Measurements from ENCODE around the gene HDAC4. TPM values are rescaled to one million over a fixed set of nuclear protein-coding genes. Genes with fewer than 3 reads are reported as not detected.

The HDAC4 gene
- total RNA-seq, 1 experiment from 2014 or later: 32.0 TPM

DNA sequence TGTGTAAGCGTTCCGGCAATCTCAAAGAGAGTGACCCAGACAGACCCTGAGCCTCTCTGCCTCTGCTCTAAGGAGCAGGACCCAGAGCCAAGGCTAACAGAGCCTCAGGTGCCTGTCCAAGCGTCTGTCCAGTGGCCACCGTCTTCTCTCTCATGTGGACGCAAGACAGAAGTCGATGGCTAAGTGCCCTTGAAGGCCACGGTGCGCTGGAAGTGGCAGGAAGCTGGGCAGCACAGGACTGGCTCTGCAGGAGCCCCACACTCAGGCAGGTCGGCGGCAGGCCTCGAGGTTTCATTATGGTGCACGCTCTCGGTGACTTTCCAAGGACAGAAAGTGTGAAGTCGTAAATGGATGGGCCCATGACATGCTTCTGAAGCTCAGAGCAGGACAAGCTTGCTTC lies 49.1 kb downstream of the HDAC4 start:
- no peaks in the 10 kb centered on the region for H3K23me2 ChIP-seq (ENCODE audit: insufficient read length, low read depth, low read length, poor library complexity, severe bottlenecking)
- H2BK5ac ChIP-seq (ENCODE audit: insufficient read length, low read length): no peak overlapping the region
- no peaks in the 10 kb centered on the region for H3K79me1 ChIP-seq (ENCODE audit: insufficient read depth, low read depth, low read length, poor library complexity, severe bottlenecking)
- H3K27me3 ChIP-seq (ENCODE audit: insufficient read depth, low read length): no peaks in the 10 kb centered on the region
- no peaks in the 10 kb centered on the region for H4K20me1 ChIP-seq (ENCODE audit: control insufficient read depth, insufficient read depth, insufficient read length)
- no peaks in the 10 kb centered on the region for H3K9me3 ChIP-seq (ENCODE audit: control insufficient read depth, low read depth, low read length)
- H2BK20ac ChIP-seq (ENCODE audit: low read depth, low read length, poor library complexity, severe bottlenecking): no peak overlapping the region
- Mint-ChIP-seq H3K9me3 (peaks cover 6 to 13% of the 10 kb centered on the region in 2 experiments), H3K4me1 (peaks cover 8 to 9% of the 10 kb centered on the region in 2 experiments), H3K36me3 (ENCODE audit: insufficient read depth in 1 of 3, low read depth in 3 of 3) (peaks cover 32 to 45% (median 32%) of the 10 kb centered on the region in 3 experiments), H3K27me3 (ENCODE audit: low read depth) (no peaks in the 10 kb centered on the region), H3K4me3 (no peak overlapping the region), H3K27ac (peak overlapping the region in 2 of 3 experiments; percentile 22 to 36; a peak in 2 of 7 replicates)
- WGBS (ENCODE audit: extremely low coverage, insufficient read length, low lambda C conversion rate): no CpG with 5 or more reads among the region's 14 CpGs
- H4K91ac ChIP-seq (ENCODE audit: insufficient read length, low read depth, low read length): no peak overlapping the region
- H3K14ac ChIP-seq (ENCODE audit: insufficient read depth, low read length): no peak overlapping the region; the same call in 1 of the 2 replicates
- no peak overlapping the region for H2BK15ac ChIP-seq (ENCODE audit: low read depth, low read length)
- H3T11ph ChIP-seq (ENCODE audit: low read length): no peak overlapping the region
- H4K8ac ChIP-seq (replicated peaks; ENCODE audit: insufficient read length, low read depth, low read length): no peak overlapping the region
- no peak overlapping the region for H2AK5ac ChIP-seq (ENCODE audit: insufficient read length, low read length)
- peaks cover 4% of the 10 kb centered on the region; the same call in 1 of the 2 replicates for H3K79me2 ChIP-seq (ENCODE audit: insufficient read depth, low read length)
- DNase-seq: peak; percentile 22
- no peak overlapping the region for H3K56ac ChIP-seq (ENCODE audit: insufficient read length, low read depth, low read length)
- TF ChIP-seq, protein P1, sequence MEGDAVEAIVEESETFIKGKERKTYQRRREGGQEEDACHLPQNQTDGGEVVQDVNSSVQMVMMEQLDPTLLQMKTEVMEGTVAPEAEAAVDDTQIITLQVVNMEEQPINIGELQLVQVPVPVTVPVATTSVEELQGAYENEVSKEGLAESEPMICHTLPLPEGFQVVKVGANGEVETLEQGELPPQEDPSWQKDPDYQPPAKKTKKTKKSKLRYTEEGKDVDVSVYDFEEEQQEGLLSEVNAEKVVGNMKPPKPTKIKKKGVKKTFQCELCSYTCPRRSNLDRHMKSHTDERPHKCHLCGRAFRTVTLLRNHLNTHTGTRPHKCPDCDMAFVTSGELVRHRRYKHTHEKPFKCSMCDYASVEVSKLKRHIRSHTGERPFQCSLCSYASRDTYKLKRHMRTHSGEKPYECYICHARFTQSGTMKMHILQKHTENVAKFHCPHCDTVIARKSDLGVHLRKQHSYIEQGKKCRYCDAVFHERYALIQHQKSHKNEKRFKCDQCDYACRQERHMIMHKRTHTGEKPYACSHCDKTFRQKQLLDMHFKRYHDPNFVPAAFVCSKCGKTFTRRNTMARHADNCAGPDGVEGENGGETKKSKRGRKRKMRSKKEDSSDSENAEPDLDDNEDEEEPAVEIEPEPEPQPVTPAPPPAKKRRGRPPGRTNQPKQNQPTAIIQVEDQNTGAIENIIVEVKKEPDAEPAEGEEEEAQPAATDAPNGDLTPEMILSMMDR (conservative IDR thresholded peaks at IDR 0.05): no peak
- H3K27ac ChIP-seq (ENCODE audit: insufficient read length, low read depth, low read length): no peak overlapping the region
- no peak overlapping the region for H3K4ac ChIP-seq (ENCODE audit: low read depth, low read length)
- no peaks in the 10 kb centered on the region for H3K4me1 ChIP-seq (ENCODE audit: insufficient read depth, low read length)
- no peak overlapping the region for H2AFZ ChIP-seq (ENCODE audit: low read length)
- H3K9ac ChIP-seq (ENCODE audit: extremely low read depth, insufficient read length, low read length): no peak overlapping the region
- H4K5ac ChIP-seq (ENCODE audit: insufficient read length, low read depth, low read length): no peak overlapping the region
- no peak overlapping the region for H2BK12ac ChIP-seq (ENCODE audit: insufficient read length, low read depth, low read length)
- no peak overlapping the region for H3K18ac ChIP-seq (ENCODE audit: insufficient read length, low read depth, low read length)
- no peak overlapping the region for H3K23ac ChIP-seq (ENCODE audit: insufficient read length, low read depth, low read length)
- no peak overlapping the region for H2BK120ac ChIP-seq (ENCODE audit: low read depth, low read length, poor library complexity, severe bottlenecking)
- no peak overlapping the region for H3K4me2 ChIP-seq (ENCODE audit: insufficient read depth, insufficient read length, low read length)
